Kidney (tissue), 14 donors: ENCODE measurements around the gene LDLRAD3. TPM values are rescaled to one million over a fixed set of nuclear protein-coding genes. Genes with fewer than 3 reads are reported as not detected.

Experiments used
- DNase-seq, 5 donors: peaks; one replicate each; pipeline ENCODE4 v3.0.0-alpha.2; 2013 to 2020
- FAIRE-seq: peaks from 2 replicates; lab custom pipeline; 2012; peaks lifted over from hg19 to GRCh38; lab: Jason Lieb, UNC
- H3K27ac ChIP-seq, 2 donors: one replicate each; pipeline ENCODE4 v1.7.0; 2013; ENCODE audit warnings: low read depth in 2 of 2, low read length in 2 of 2, inconsistent platforms in 1 of 2
- H3K27me3 ChIP-seq: one replicate; pipeline ENCODE4 v1.7.1; 2013; ENCODE audit warnings: low read length, inconsistent platforms; ENCODE audit not compliant: control insufficient read depth, insufficient read depth
- H3K36me3 ChIP-seq, 3 donors: one replicate each; pipeline versions ENCODE4 v1.7.0 to v1.7.1; 2013; ENCODE audit warnings: low read length in 3 of 3, control low read depth in 1 of 3, inconsistent platforms in 1 of 3; ENCODE audit not compliant: insufficient read depth in 3 of 3, control insufficient read depth in 2 of 3
- H3K4me1 ChIP-seq, 3 donors: one replicate each; pipeline versions ENCODE4 v1.7.0 to v1.7.1; 2013; ENCODE audit warnings: low read length in 3 of 3, inconsistent platforms in 1 of 3, low read depth in 1 of 3; ENCODE audit not compliant: control insufficient read depth in 2 of 3, insufficient read depth in 2 of 3
- H3K4me3 ChIP-seq, 3 donors: one replicate each; pipeline versions ENCODE4 v1.7.0 to v1.8.1; 2013; ENCODE audit warnings: low read length in 3 of 3, control low read depth in 1 of 3, inconsistent platforms in 1 of 3
- H3K9ac ChIP-seq, 3 donors: one replicate each; pipeline versions ENCODE4 v1.7.0 to v1.7.1; 2013; ENCODE audit warnings: low read length in 3 of 3, control low read depth in 1 of 3, inconsistent platforms in 1 of 3
- H3K9me3 ChIP-seq, 3 donors: one replicate each; pipeline versions ENCODE4 v1.7.0 to v1.7.1; 2013; ENCODE audit warnings: low read length in 3 of 3, control low read depth in 1 of 3, inconsistent platforms in 1 of 3; ENCODE audit not compliant: control insufficient read depth in 2 of 3, insufficient read depth in 1 of 3
- CTCF ChIP-seq: IDR thresholded peaks from 3 replicates; pipeline ENCODE4 v1.5.1; 2012; ENCODE audit warnings: mild to moderate bottlenecking, moderate library complexity, borderline replicate concordance; ENCODE audit not compliant: insufficient read depth; ENCODE audit errors: extremely low read depth
- intact Hi-C: fragments of 100-400 bp; cut with DNase I; formaldehyde crosslinking; loops from one replicate; pipeline ENCODE4 v1.11.1; 2022
- polyA plus RNA-seq: library from polyadenylated mRNA; stranded (reverse); fragments of 350-450 nt; fragmentation: Illumina TruSeq; extraction: RNeasy Lipid Tissue Mini Kit (QIAGEN cat#74804); gene quantifications from one replicate; pipeline ENCODE4 v1.2.3, GENCODE V29; 2014; ENCODE audit warnings: low read depth, low replicate concordance; ENCODE audit not compliant: insufficient read depth
- total RNA-seq: library from RNA; stranded (reverse); fragmentation: NEBNext Ultra II Directional; extraction: Animal tissue kit (Norgen Biotek cat#: 25700); gene quantifications from one replicate; pipeline ENCODE4 v1.2.1, GENCODE V29; 2021
- donor health status: control.
- donor health status: control.
- donor health status: control.
- donor health status: control.
- donor health status: control.
- donor health status: DM: yes; HTN: yes; CAD: no.
- donor health status: Normal renal cell carcinoma (clear cell type).

The LDLRAD3 gene
- total and polyA plus RNA-seq, 2 donors from 2014 or later, result 1.2 to 14.2 TPM

DNA sequence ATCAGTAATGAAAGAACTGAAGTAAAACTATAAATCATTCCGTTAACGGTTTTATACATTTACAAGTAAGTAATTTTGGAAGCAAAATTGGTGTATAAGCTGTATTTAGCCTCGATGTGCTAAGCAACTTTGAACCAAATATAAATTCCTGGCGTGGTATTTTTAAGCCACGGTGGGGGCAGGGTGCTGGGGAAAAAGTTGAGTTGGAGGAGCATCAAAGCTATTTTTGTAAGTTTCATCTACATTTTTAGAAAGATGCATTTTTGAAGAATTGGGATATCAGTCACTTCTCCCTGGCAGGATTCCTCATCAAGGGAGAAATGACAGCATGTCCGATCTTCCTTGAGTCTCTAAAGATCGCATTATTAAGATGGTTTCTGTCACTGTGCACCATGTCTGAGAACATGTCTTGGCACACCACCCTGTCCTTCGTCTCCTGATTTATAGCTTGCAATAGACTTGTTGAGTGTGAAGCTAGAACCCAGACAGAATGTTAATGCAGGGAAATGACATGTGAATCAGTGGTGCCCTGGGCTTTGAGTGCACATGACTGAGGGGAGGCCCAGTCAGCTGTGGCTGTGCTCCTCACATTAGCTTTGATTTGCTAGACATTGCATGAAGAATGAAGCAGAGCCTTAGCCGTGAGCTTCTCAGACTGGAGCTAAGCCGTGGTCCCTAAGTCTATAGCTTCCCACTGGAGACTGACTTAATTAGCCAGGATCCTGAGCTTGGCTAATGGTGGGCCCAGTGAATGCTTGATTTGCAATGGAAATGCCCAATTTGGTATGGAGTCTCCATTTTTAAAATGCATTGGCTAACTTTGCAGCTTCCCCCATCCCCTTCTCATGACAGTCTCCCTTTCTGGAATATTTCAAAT is 218.4 kb downstream of the LDLRAD3 start:
- Histone ChIP-seq H3K27me3 (no peaks in the 10 kb centered on the region), H3K4me3 (no peak overlapping the region), H3K4me1 (peaks cover 0 to 7% (median 0%) of the 10 kb centered on the region in 3 donors), H3K9ac (no peak overlapping the region), H3K27ac (no peak overlapping the region), H3K36me3 (no peaks in the 10 kb centered on the region), H3K9me3 (no peaks in the 10 kb centered on the region)
- FAIRE-seq (no peak), DNase-seq (no peak)
- no peak for TF ChIP-seq CTCF
- intact Hi-C loops, result no loop called here

- intact Hi-C loops, result no loop called here
- Histone ChIP-seq H3K9me3 (no peaks in the 10 kb centered on the region), H3K27me3 (no peaks in the 10 kb centered on the region), H3K4me3 (no peak overlapping the region), H3K36me3 (no peaks in the 10 kb centered on the region), H3K9ac (no peak overlapping the region), H3K27ac (no peak overlapping the region), H3K4me1 (peaks cover 0 to 5% (median 0%) of the 10 kb centered on the region in 3 donors)
- DNase-seq (peak in 2 of 5 donors; percentile 56 to 73), FAIRE-seq (no peak)
- TF ChIP-seq CTCF, result no peak
Measured at GRCh38 chr11:36162883-36163434, 219.1 kb downstream of the LDLRAD3 start.

GRCh38 chr11:36164506-36165250 is 220.8 kb downstream of the LDLRAD3 start:
- intact Hi-C loops, result no loop called here
- Histone ChIP-seq H3K4me1 (peaks cover 0 to 5% (median 0%) of the 10 kb centered on the region in 3 donors), H3K27me3 (no peaks in the 10 kb centered on the region), H3K9ac (no peak overlapping the region), H3K27ac (no peak overlapping the region), H3K9me3 (no peaks in the 10 kb centered on the region), H3K36me3 (no peaks in the 10 kb centered on the region), H3K4me3 (no peak overlapping the region)
- DNase-seq (no peak), FAIRE-seq (no peak)
- TF ChIP-seq CTCF, result no peak
